SU-DHL-6 (cell line): ENCODE measurements around the gene EZH2.

Experiments
- H2AFZ ChIP-seq: fragments of 200-600 bp; sonication (generic); 2 replicates; pipeline ENCODE4 v1.6.1; 2014; ENCODE audit warnings: low read depth, mild to moderate bottlenecking, moderate library complexity, mixed read lengths, antibody characterized with exemption, low read length; ENCODE audit not compliant: severe bottlenecking
- H3F3A ChIP-seq: fragments of 200-600 bp; shearing (Covaris generic); 2 replicates; pipeline ENCODE4 v1.6.0; 2016; ENCODE audit warnings: antibody characterized with exemption, mild to moderate bottlenecking; ENCODE audit not compliant: insufficient read depth
- H3K27ac ChIP-seq: fragments of 200-600 bp; sonication (generic); 2 replicates; pipeline ENCODE4 v1.5.1; 2016; ENCODE audit warnings: low read depth, mild to moderate bottlenecking, low read length, moderate library complexity, mixed read lengths
- H3K27me3 ChIP-seq: fragments of 200-600 bp; sonication (generic), shearing (Covaris generic); 2 replicates; pipeline ENCODE4 v1.6.0; 2014; ENCODE audit warnings: mild to moderate bottlenecking, low read length
- H3K36me3 ChIP-seq: fragments of 200-600 bp; sonication (generic); 2 replicates; pipeline ENCODE4 v1.6.1; 2014; ENCODE audit warnings: mild to moderate bottlenecking, low read length, mixed read lengths
- H3K4me2 ChIP-seq: fragments of 300-600, 200-600 bp; shearing (Covaris generic), sonication (generic); 2 replicates; pipeline ENCODE4 v1.6.0; 2014; ENCODE audit warnings: low read length, low read depth, mild to moderate bottlenecking; ENCODE audit not compliant: poor library complexity, severe bottlenecking
- H3K4me3 ChIP-seq: fragments of 200-600 bp; sonication (generic); 2 replicates; pipeline ENCODE4 v1.5.1; 2014; ENCODE audit warnings: antibody characterized with exemption, low read length, mild to moderate bottlenecking, mixed read lengths; ENCODE audit not compliant: insufficient read depth, poor library complexity, severe bottlenecking
- H3K79me2 ChIP-seq: fragments of 200-600 bp; sonication (generic); 2 replicates; pipeline ENCODE4 v1.6.1; 2014; ENCODE audit warnings: mild to moderate bottlenecking, low read length, moderate library complexity; ENCODE audit not compliant: insufficient read depth
- H3K9ac ChIP-seq: fragments of 200-600 bp; sonication (generic); 2 replicates; pipeline ENCODE4 v1.7.0; 2014; ENCODE audit warnings: mild to moderate bottlenecking, low read length
- H3K9me2 ChIP-seq: fragments of 200-600 bp; sonication (generic); replicated peaks from 2 replicates; pipeline ENCODE4 v1.6.1; 2014; ENCODE audit warnings: low read length; ENCODE audit not compliant: insufficient read depth
- H3K9me3 ChIP-seq: fragments of 200-600 bp; sonication (generic); 2 replicates; pipeline ENCODE4 v1.6.1; 2014; ENCODE audit warnings: low read length, mixed read lengths; ENCODE audit not compliant: insufficient read depth
- H4K20me1 ChIP-seq: fragments of 200-600 bp; sonication (generic); 2 replicates; pipeline ENCODE4 v1.6.1; 2014; ENCODE audit warnings: low read depth, mild to moderate bottlenecking, antibody characterized with exemption, low read length, moderate library complexity, mixed read lengths
- EZH2phosphoT487 ChIP-seq: fragments of 200-600 bp; sonication (generic), shearing (Covaris generic); conservative IDR thresholded peaks from 2 replicates; pipeline ENCODE4 v1.6.1; 2018; ENCODE audit warnings: mild to moderate bottlenecking, antibody characterized with exemption, low read length, moderate library complexity, mixed read lengths
- TF ChIP-seq, protein P1 (sequence below): fragments of 200-600 bp; sonication (generic); IDR thresholded peaks from one replicate; pipeline ENCODE4 v1.5.1; 2017; ENCODE audit warnings: antibody characterized with exemption, mild to moderate bottlenecking, low read length, moderate library complexity; ENCODE audit not compliant: insufficient read depth, poor library complexity, severe bottlenecking

Gene EZH2

DNA sequence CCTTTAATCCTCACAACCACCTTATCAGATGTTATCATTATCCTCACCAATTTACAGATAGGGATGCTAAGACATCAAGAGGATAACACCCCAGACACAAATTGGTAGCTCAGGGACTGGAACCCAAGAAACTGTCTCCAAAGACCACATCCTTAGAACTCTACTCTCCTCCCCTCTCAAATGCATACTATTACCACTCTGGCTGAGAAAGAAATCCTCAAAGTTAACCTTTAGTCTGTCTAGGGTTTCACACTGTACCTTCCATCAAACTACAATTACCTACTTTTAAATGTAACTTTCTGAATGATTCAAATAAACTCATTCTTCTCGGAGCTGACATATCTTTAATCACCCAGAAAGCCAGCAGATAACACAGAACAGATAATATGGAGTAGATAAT is 6.6 kb downstream of the EZH2 start:
- peaks cover 49% of the 10 kb centered on the region for H4K20me1 ChIP-seq
- H3K27me3 ChIP-seq, result no peaks in the 10 kb centered on the region
- H3K9me2 ChIP-seq, result no peaks in the 10 kb centered on the region
- no peaks in the 10 kb centered on the region for H3K9me3 ChIP-seq
- H2AFZ ChIP-seq, result no peak overlapping the region
- no peak for TF ChIP-seq EZH2phosphoT487
- TF ChIP-seq, protein P1, sequence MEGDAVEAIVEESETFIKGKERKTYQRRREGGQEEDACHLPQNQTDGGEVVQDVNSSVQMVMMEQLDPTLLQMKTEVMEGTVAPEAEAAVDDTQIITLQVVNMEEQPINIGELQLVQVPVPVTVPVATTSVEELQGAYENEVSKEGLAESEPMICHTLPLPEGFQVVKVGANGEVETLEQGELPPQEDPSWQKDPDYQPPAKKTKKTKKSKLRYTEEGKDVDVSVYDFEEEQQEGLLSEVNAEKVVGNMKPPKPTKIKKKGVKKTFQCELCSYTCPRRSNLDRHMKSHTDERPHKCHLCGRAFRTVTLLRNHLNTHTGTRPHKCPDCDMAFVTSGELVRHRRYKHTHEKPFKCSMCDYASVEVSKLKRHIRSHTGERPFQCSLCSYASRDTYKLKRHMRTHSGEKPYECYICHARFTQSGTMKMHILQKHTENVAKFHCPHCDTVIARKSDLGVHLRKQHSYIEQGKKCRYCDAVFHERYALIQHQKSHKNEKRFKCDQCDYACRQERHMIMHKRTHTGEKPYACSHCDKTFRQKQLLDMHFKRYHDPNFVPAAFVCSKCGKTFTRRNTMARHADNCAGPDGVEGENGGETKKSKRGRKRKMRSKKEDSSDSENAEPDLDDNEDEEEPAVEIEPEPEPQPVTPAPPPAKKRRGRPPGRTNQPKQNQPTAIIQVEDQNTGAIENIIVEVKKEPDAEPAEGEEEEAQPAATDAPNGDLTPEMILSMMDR, result no peak
- H3K27ac ChIP-seq, result no peak overlapping the region
- H3F3A ChIP-seq, result peaks cover 4% of the 10 kb centered on the region; the same call in 1 of the 2 replicates
- H3K4me2 ChIP-seq, result peak overlapping the region; percentile 19
- H3K36me3 ChIP-seq, result peaks cover 5% of the 10 kb centered on the region; the same call in 1 of the 2 replicates
- peaks cover 100% of the 10 kb centered on the region for H3K79me2 ChIP-seq
- H3K9ac ChIP-seq, result no peak overlapping the region
- H3K4me3 ChIP-seq, result no peak overlapping the region

DNA sequence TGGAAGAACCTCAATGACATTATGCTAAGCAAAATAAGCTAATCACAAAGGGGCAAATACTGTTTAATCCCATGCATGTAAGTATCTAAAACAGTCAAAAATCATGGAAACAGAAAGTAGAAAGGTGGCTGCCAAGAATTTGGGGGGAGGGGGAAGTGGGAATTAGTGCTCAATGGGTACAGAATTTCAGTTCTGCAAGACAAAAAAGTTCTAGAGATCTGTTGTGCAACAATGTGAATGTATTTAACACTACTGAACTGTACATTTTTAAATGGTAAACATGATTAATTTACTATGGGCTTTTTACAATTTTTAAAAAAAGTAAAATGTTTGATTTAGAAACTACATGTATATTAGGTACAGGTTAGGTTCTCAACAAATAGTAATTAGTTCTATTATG is 11.9 kb downstream of the EZH2 start:
- H3K27me3 ChIP-seq, result no peaks in the 10 kb centered on the region
- no peaks in the 10 kb centered on the region for H3K9me3 ChIP-seq
- H3K79me2 ChIP-seq, result peaks cover 100% of the 10 kb centered on the region
- H3K36me3 ChIP-seq, result peaks cover 41% of the 10 kb centered on the region
- peaks cover 17% of the 10 kb centered on the region for H3F3A ChIP-seq
- peaks cover 12% of the 10 kb centered on the region for H4K20me1 ChIP-seq
- H3K9ac ChIP-seq, result no peak overlapping the region
- H2AFZ ChIP-seq, result no peak overlapping the region
- no peak overlapping the region for H3K4me3 ChIP-seq
- no peaks in the 10 kb centered on the region for H3K9me2 ChIP-seq
- no peak overlapping the region for H3K27ac ChIP-seq
- no peak for TF ChIP-seq EZH2phosphoT487
- TF ChIP-seq, protein P1, result no peak
- no peak overlapping the region for H3K4me2 ChIP-seq

DNA sequence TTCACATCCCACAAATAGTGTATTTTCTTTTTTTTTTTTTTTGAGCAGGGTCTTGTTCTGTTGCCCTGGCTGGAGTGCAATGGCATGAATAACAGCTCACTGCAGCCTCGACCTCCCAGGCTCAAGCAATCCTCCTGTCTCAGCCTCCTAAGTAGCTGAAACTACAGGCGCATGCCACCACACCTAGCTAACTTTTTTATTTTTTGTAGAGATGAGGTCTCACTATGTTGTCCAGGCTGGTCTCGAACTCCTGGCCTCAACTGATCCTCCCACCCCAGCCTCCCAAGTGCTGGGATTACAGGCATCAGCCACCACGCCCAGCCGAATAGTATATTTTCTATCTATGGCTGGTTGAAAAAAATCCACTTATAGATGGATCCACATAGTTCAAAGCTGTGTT is 12.5 kb downstream of the EZH2 start:
- H2AFZ ChIP-seq, result no peak overlapping the region
- H3K27me3 ChIP-seq, result no peaks in the 10 kb centered on the region
- H3K79me2 ChIP-seq, result peaks cover 100% of the 10 kb centered on the region
- no peak overlapping the region for H3K4me2 ChIP-seq
- no peak overlapping the region for H3K27ac ChIP-seq
- TF ChIP-seq, protein P1, result no peak
- TF ChIP-seq EZH2phosphoT487, result no peak
- H3K9me3 ChIP-seq, result no peaks in the 10 kb centered on the region
- H3K9ac ChIP-seq, result no peak overlapping the region
- H3K9me2 ChIP-seq, result no peaks in the 10 kb centered on the region
- peaks cover 17% of the 10 kb centered on the region for H3F3A ChIP-seq
- H3K36me3 ChIP-seq, result peaks cover 42% of the 10 kb centered on the region
- H4K20me1 ChIP-seq, result peaks cover 9% of the 10 kb centered on the region
- H3K4me3 ChIP-seq, result no peak overlapping the region
